ENCODE measurements around the gene OVAAL.

OVAAL gene

GRCh38 chr1:180598333-180598974 is 39.7 kb downstream of the OVAAL start:
- in situ Hi-C loops (cut with HindIII; ENCODE audit: low sequenced_read_pairs) = no loop called here
- H3K4me3 ChIP-seq (ENCODE audit: low read depth, low read length) = no peak overlapping the region
- DNase-seq (ENCODE audit: low read depth, low spot score) = no peak
- TF ChIP-seq CTCF (IDR thresholded peaks at IDR 0.05; ENCODE audit: low read depth, low read length) = no peak

- no peak for TF ChIP-seq CTCF (IDR thresholded peaks at IDR 0.05; ENCODE audit: low read depth, low read length)
- DNase-seq (ENCODE audit: low read depth, low spot score) = no peak
- H3K4me3 ChIP-seq (ENCODE audit: low read depth, low read length) = no peak overlapping the region
- in situ Hi-C loops (cut with HindIII; ENCODE audit: low sequenced_read_pairs) = no loop called here
These were observed 41.6 kb downstream of the OVAAL start for GRCh38 chr1:180600343-180600742.

GRCh38 chr1:180601512-180601911 is 42.7 kb downstream of the OVAAL start:
- no peak for DNase-seq (ENCODE audit: low read depth, low spot score)
- in situ Hi-C loops (cut with HindIII; ENCODE audit: low sequenced_read_pairs) = no loop called here
- TF ChIP-seq CTCF (IDR thresholded peaks at IDR 0.05; ENCODE audit: low read depth, low read length) = no peak
- no peak overlapping the region for H3K4me3 ChIP-seq (ENCODE audit: low read depth, low read length)

GRCh38 chr1:180603223-180603849 is 44.6 kb downstream of the OVAAL start:
- in situ Hi-C loops (cut with HindIII; ENCODE audit: low sequenced_read_pairs) = no loop called here
- no peak for TF ChIP-seq CTCF (IDR thresholded peaks at IDR 0.05; ENCODE audit: low read depth, low read length)
- no peak overlapping the region for H3K4me3 ChIP-seq (ENCODE audit: low read depth, low read length)
- no peak for DNase-seq (ENCODE audit: low read depth, low spot score)

- DNase-seq (ENCODE audit: low read depth, low spot score) = no peak
These were observed 45.1 kb downstream of the OVAAL start for GRCh38 chr1:180603850-180604226.

GRCh38 chr1:180606155-180606554 is 47.4 kb downstream of the OVAAL start:
- in situ Hi-C loops (cut with HindIII; ENCODE audit: low sequenced_read_pairs) = no loop called here
- no peak overlapping the region for H3K4me3 ChIP-seq (ENCODE audit: low read depth, low read length)
- TF ChIP-seq CTCF (IDR thresholded peaks at IDR 0.05; ENCODE audit: low read depth, low read length) = no peak
- no peak for DNase-seq (ENCODE audit: low read depth, low spot score)

More at GRCh38 chr1:180603850-180604226, 45.1 kb downstream of the OVAAL start:
- in situ Hi-C loops (cut with HindIII; ENCODE audit: low sequenced_read_pairs) = no loop called here
- TF ChIP-seq CTCF (IDR thresholded peaks at IDR 0.05; ENCODE audit: low read depth, low read length) = no peak
- H3K4me3 ChIP-seq (ENCODE audit: low read depth, low read length) = no peak overlapping the region

Data from astrocyte of the spinal cord (primary cell).